HG03139 (cell line): ENCODE results near the gene TCF25.
"Not testable (repeated sequence)": the region's sequence is repeated elsewhere in the genome, so short reads cannot be mapped to it uniquely, and the experiment has no call there.

Experiments used
- ATAC-seq: cut with Tn5 transposase; IDR thresholded peaks from one replicate; pipeline ENCODE4 v1.9.1; 2021; ENCODE audit not compliant: unreplicated experiment

The TCF25 gene

DNA sequence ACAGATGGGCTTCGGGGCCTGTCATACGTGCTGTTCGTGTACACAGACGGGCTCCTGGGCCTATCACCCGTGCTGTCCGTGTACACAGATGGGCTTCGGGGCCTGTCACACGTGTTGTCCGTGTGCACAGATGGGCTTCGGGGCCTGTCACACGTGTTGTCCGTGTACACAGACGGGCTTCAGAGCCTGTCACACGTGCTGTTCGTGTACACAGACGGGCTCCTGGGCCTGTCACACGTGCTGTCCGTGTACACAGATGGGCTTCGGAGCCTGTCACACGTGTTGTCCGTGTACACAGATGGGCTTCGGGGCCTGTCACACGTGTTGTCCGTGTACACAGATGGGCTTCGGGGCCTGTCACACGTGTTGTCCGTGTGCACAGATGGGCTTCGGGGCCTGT, 5.7 kb downstream of the TCF25 start:
- not testable (repeated sequence) for ATAC-seq

- ATAC-seq: no peak
Observed at GRCh38 chr16:89880477-89881367, 7.3 kb downstream of the TCF25 start.

- no peak for ATAC-seq
Observed at GRCh38 chr16:89881368-89881730, 8.0 kb downstream of the TCF25 start.

DNA sequence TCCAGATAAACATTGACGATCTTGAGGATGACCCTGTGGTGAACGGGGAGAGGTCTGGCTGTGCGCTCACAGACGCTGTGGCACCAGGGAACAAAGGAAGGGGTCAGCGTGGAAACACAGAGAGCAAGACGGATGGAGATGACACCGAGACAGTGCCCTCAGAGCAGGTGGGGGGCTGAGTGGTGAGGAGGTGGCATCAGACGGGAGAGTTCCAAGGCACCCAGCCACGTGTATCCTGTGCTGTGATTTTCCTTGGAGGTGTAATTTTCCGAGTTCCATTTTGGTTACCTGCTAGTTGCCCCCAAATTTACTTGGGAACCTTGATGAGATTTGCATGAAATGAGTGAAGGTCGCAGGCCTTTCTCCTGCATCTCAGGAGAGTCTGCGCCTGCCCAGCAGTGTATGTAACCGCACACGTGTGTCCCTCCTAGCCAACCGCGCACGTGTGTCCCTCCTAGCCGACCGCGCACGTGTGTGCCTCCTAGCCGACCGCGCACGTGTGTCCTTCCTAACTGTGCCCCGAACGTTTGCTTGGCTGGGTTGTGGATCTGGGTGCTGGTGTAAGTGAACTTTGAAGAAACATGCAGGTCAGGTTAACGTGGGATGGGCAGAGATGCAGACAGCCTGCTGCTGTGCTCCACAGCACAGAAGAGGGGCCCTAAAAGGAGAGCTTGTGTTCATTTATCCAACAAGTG, 10.1 kb downstream of the TCF25 start:
- no peak for ATAC-seq

- no peak for ATAC-seq
Observed at GRCh38 chr16:89884041-89884421, 10.6 kb downstream of the TCF25 start.

GRCh38 chr16:89887243-89887642, 13.9 kb downstream of the TCF25 start:
- no peak for ATAC-seq

GRCh38 chr16:89890200-89890599, 16.8 kb downstream of the TCF25 start:
- ATAC-seq: no peak

DNA sequence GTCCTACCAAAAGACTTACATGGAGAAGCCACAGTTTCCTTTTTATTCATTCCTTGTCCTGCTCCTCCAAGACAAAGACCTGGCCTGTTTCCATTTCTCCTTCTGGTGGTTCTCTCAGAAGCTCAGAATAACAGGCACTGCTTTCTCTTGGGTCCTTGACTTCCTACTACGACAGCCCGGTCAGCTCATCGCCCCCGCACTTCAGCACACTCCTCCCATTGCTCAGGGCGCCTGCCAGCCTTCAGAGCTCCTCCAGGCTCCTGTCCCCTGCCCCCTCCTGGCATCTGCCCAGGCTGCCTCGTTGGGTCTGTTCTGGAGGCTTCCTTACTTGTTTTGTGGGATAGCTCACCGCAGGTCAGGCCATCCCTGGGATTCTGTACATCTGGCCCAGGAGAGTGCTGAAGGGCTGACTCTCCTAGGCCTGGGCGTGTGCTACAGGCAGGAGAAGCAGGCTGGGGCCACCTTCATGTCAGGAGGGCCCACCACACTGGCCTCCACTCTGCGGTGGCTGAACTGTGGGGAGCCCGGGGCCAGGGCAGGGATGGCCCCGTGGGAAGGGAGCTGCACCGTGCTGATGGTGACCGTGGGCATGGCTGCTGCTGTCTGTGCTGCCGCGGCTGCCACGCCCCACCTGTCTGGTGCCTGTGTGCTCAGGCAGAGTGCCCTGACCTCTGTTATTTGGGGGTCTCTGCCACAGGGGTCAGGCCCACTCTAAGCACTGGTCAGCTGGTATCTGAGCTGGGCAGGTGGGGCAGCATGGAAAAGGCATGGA, 17.7 kb downstream of the TCF25 start:
- ATAC-seq: no peak

DNA sequence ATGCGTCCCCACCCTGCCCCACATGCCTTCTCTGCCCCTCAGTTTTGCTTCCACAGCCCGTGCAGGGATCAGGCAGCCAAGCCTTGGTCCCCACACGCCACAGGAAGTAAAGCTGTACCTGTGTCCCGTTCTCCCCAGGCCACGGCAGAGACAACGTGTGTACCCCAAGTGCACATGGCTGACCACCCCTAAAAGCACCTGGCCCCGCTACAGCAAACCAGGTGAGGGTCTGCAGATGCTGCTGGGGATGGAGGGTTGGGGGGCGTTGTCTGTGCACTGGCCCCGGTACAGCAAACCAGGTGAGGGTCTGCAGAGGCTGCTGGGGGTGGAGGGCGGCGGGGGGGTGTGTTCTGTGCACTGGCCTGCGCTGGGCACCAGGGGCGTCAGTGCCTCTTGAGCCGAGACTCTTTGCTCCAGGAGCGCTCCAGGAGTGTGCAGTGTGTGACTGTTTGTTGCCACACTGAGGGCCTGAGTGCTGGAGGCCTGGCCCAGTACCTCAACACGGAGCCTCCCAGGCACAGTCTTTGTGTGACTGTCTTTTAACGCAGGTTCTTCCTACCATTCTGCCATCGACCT, 18.8 kb downstream of the TCF25 start:
- no peak for ATAC-seq

- no peak for ATAC-seq
Observed at GRCh38 chr16:89892635-89893034, 19.2 kb downstream of the TCF25 start.

DNA sequence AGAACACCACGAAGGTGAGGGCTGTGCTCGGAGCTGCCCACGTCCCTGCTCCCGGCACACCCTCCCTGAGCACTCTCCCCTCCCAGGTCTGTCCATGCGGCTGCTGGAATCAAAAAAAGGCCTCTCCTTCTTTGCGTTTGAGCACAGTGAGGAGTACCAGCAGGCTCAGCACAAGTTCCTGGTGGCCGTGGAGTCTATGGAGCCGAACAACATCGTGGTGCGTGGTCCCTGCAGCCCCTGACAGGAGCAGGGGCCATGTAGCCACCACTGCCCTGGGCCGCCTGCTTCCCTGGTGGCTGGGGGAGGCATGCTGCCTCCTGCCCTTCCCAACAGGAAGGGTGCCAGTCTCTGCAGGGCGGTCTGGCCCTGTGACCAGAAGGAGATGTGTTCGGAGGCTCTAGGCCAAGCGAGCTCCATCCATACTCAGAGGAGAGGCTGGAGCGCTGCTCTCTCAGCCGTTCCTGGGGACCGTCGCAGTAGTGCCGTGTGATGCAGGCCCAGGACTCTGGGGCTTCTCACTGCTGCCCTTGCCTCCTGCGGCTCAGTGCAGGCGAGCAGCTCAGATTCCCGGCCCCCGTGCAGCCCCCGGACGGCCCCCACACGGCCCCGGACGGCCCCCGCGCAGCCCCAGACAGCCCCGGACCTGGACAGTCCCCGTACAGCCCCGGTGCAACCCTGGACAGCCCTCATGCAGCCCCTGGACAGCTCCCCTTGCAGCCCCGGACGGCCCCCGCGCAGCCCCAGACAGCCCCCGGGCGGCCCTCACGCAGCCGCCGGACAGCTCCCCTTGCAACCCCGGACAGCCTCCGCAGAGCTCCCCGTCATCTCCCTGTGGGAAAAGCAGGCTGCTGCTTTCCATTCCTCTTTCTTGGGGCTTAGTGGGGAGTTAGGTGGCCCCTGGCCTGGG, 20.5 kb downstream of the TCF25 start:
- no peak for ATAC-seq

DNA sequence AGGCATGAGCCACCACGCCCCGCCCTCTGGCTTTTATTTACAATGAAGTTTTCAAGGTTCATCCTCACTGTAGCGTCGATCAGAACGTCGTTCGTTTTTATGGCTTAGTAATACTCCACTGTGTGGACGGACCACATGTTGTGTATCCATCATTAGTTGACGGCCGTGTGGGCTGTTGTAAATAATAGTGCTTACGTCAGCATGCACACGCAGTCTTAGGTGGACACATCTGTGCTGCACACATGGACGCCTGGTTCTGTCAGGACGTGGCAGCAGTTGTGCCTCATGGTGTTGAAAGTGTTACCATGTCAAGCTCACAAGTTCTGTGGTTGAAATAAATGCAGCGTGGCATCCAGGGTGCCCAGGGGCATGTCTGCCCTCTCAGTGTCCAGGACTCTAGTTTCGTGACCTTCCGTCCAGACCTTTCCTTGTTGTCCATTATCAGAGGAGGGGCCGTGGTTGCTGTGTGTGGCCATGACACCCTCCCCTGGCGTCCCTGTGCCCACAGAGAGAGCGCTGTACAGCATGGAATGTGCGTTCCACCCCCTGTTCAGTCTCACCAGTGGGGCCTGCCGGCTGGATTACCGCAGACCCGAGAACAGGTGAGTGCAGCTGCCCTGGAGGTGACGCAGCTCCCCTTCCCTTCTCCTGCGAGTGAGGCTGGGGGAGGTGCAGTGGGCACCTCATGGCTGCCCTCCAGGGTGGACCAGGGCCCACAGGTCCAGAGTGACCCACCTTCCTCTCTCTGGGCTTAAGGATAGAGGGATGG, 22.3 kb downstream of the TCF25 start:
- ATAC-seq: no peak

DNA sequence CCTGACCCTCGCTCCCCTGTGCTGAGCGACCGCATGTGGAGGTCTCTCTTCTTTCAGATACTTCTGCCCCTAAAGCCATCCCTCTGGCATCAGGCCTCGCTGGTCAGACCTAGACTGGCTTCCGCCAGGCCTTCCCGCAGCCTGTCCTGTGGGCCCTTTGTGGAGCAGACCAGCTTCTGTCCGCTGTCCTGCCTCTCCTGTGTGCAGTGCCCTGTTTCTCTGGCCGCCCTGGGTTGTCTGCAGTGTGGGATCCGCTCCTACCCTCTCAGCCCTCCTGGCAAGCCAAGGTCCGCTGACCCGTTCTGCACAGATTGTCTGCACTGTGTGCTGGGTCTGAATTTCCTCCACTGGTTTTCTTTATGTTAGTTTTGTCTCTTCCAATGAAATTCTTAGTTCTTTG, 23.8 kb downstream of the TCF25 start:
- ATAC-seq: no peak

GRCh38 chr16:89898201-89898967, 25.0 kb downstream of the TCF25 start:
- no peak for ATAC-seq

DNA sequence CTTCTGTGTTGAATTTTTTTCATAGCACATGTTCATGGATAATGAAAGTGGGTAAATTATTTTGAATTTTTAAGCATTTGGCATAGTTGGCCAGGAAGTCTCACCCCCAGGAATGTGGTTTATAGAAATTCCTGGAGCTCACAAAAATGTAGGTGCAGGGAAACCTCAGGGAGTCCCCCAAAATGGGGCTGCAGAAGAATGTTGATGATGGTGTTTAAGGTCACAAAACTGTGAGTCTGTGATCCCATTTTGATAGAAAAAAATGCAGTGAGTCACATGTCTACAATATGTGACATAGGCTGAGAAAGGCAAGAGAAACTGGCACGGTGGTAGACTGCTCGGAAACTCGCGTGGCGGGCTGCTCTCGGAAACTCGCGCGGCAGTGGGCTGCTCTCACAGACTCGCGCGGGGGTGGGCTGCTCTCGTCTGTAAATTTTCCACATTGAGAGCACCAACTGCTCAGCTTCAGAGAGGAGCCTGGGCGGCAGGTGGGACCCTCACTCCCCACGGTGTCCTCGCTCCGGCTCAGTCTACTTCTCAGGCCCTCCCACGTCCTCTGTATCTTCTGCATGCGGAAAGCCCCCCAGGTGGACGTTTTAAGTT, 26.6 kb downstream of the TCF25 start:
- no peak for ATAC-seq

DNA sequence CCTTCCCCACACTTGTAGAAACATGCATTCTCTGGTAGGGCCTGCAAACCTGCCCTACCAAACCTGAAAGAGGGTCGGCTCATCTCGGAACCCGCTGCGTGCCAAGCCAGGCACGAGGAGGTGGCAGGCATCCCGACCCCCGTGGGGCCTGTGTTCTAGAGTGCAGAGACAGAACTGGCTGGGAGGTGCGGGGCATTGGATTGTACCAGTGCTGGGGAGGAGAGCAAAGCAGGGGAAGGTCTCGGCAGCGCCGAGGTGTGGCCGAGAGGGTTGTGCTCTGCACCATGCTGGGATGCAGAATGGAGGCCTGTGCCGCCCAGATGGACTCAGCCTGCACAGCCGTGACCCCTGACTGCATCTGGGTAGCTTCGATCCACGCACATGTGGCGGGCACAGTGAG, 27.5 kb downstream of the TCF25 start:
- no peak for ATAC-seq

- ATAC-seq: no peak
Observed at GRCh38 chr16:89902980-89903379, 29.6 kb downstream of the TCF25 start.

DNA sequence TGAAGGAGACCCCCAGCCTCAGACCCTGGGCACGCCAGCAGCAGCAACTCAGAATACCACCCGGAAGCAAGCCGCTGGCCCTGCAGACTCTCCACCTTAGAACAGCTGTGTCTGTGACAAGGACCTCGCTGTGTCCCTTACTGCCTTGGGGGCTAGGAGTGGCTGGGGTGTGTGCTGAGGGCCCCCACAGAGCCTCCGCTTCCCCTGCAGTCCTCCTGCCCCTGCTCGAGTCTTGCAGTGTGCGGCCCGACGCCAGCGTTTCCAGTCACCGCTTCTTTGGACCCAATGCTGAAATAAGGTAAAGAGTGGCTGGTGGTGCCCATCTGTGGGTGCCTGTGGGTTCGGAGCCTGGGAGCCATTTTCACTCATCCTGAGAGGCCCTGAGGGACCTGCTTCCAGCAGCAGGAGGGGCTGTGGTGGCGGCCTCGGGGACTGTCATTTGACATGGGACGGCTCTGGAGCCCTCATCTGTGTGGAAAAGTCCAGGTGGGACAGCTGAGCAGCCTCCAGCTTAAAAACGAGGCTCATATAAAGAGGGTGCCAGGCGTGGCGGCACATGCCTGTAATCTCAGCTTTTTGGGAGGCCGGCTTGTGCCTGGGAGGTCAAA, 30.6 kb downstream of the TCF25 start:
- ATAC-seq: no peak
